Body of pancreas (tissue), 4 donors: ENCODE data around the gene YPEL5.
A peak's percentile ranks its signal among the peaks of the same experiment; 100 is the strongest.

ENCODE experiments used
- CTCF ChIP-seq, 7 experiments: fragments of 450-650 bp in 4 of 7; fragments of 200-600 bp in 3 of 7; sonication (generic) in 3 of 7; IDR thresholded peaks; one replicate each; pipeline ENCODE4 v1.5.1; 2016 to 2019; ENCODE audit warnings: antibody characterized with exemption in 7 of 7
- POLR2A ChIP-seq, 3 donors: fragments of 450-650 bp; IDR thresholded peaks; one replicate each; pipeline ENCODE4 v1.6.1; 2016; ENCODE audit warnings: antibody characterized with exemption in 3 of 3, mild to moderate bottlenecking in 2 of 3

- TF ChIP-seq POLR2A (IDR thresholded peaks at IDR 0.05) (no peak), CTCF (IDR thresholded peaks at IDR 0.05) (peak; percentile 75 to 94 (median 88))
These were observed 18.3 kb downstream of the YPEL5 start for GRCh38 chr2:30165050-30165520.
